ENCODE results near the gene RPA3. TPM values are rescaled to one million over a fixed set of nuclear protein-coding genes. Genes with fewer than 3 reads are reported as not detected.

RPA3 gene
- total and polyA plus RNA-seq, 2 donors (not counting 3 experiments of a cell fraction or from before 2014, with no cell fraction given) = 15.6 to 34.4 TPM

DNA sequence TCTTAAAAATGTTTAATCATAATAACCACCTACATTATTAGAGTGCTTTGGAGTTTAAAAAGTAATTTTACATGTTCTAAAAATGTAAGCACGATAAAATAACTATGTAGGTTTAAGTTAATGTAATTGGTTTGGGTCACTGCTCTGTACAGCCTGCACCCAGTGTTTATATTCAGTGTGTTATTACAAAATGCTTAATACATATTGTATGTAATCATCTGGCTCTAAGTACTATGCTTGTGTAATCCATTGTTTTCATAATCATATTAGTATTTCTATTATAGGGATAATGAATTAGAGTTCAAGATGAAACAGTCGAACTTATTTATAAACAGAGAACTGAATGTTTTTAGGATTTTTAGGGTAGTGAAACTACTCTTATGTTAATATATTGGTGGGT lies 13.1 kb downstream of the RPA3 start:
- H3K27me3 ChIP-seq (ENCODE audit: control insufficient read depth in 2 of 2, insufficient read depth in 2 of 2, low read length in 2 of 2) = no peaks in the 10 kb centered on the region
- DNase-seq (ENCODE audit: low read depth, low spot score) = no peak
- H3K79me2 ChIP-seq (ENCODE audit: control insufficient read depth, insufficient read depth, low read length) = no peaks in the 10 kb centered on the region
- no peaks in the 10 kb centered on the region for H4K20me1 ChIP-seq (replicated peaks; ENCODE audit: control insufficient read depth, extremely low read depth, insufficient read depth, low read length)
- ChIA-PET CTCF (no interaction called here), POLR2A (no interaction called here)
- no peaks in the 10 kb centered on the region for H3K36me3 ChIP-seq (ENCODE audit: control insufficient read depth in 2 of 2, extremely low read depth in 1 of 2, insufficient read depth in 2 of 2, low read length in 2 of 2)
- no TSS peak for BruUV-seq (replicated peaks)
- dilution Hi-C loops (cut with MboI; ENCODE audit: extremely low pct_ligation_motif_present, low sequenced_read_pairs) (no loop called here), intact Hi-C loops (cut with micrococcal nuclease) (no loop called here)
- H3K9me1 ChIP-seq (replicated peaks; ENCODE audit: control insufficient read depth, extremely low read depth, insufficient read depth, low read length) = no peaks in the 10 kb centered on the region
- no peak overlapping the region for H2AFZ ChIP-seq (ENCODE audit: low read depth, low read length)
- no peak overlapping the region for H3K27ac ChIP-seq (ENCODE audit: insufficient read depth, low read depth, low read length)
- no peak overlapping the region for H3K4me3 ChIP-seq (replicated peaks in 1 of 3; ENCODE audit: insufficient read depth in 1 of 3, low read depth in 1 of 3, low read length in 3 of 3)
- no peak overlapping the region for H3K9ac ChIP-seq (replicated peaks; ENCODE audit: extremely low read depth, insufficient read depth, low read length)
- FAIRE-seq = no peak
- H3K4me1 ChIP-seq (ENCODE audit: control insufficient read depth, extremely low read depth, insufficient read depth, low read length) = no peaks in the 10 kb centered on the region
- TF ChIP-seq GATA2 (IDR thresholded peaks at IDR 0.05; ENCODE audit: insufficient read depth, insufficient read length, low read depth, low read length) (no peak), FOS (IDR thresholded peaks at IDR 0.05; ENCODE audit: borderline replicate concordance, insufficient read depth, low read length) (no peak), EZH2 (IDR thresholded peaks at IDR 0.05; ENCODE audit: borderline replicate concordance, low read depth, low read length, severe bottlenecking) (no peak), POLR2AphosphoS5 (IDR thresholded peaks at IDR 0.05; ENCODE audit: insufficient read depth, low read depth, low read length) (no peak)
- H3K9me3 ChIP-seq (replicated peaks; ENCODE audit: control insufficient read depth, insufficient read depth, low read length) = no peaks in the 10 kb centered on the region
- no peak overlapping the region for H3K4me2 ChIP-seq (ENCODE audit: insufficient read depth, low read length)

- H3K9me3 ChIP-seq (replicated peaks; ENCODE audit: control insufficient read depth, insufficient read depth, low read length) = no peaks in the 10 kb centered on the region
- no peaks in the 10 kb centered on the region for H3K9me1 ChIP-seq (replicated peaks; ENCODE audit: control insufficient read depth, extremely low read depth, insufficient read depth, low read length)
- ChIA-PET POLR2A (no interaction called here), CTCF (no interaction called here)
- H3K4me1 ChIP-seq (ENCODE audit: control insufficient read depth, extremely low read depth, insufficient read depth, low read length) = no peaks in the 10 kb centered on the region
- H4K20me1 ChIP-seq (replicated peaks; ENCODE audit: control insufficient read depth, extremely low read depth, insufficient read depth, low read length) = no peaks in the 10 kb centered on the region
- intact Hi-C loops (cut with micrococcal nuclease) (no loop called here), dilution Hi-C loops (cut with MboI; ENCODE audit: extremely low pct_ligation_motif_present, low sequenced_read_pairs) (no loop called here)
- H2AFZ ChIP-seq (ENCODE audit: low read depth, low read length) = no peak overlapping the region
- no peak overlapping the region for H3K9ac ChIP-seq (replicated peaks; ENCODE audit: extremely low read depth, insufficient read depth, low read length)
- H3K4me2 ChIP-seq (ENCODE audit: insufficient read depth, low read length) = no peak overlapping the region
- H3K79me2 ChIP-seq (ENCODE audit: control insufficient read depth, insufficient read depth, low read length) = no peaks in the 10 kb centered on the region
- H3K27me3 ChIP-seq (ENCODE audit: control insufficient read depth in 2 of 2, insufficient read depth in 2 of 2, low read length in 2 of 2) = no peaks in the 10 kb centered on the region
- no peaks in the 10 kb centered on the region for H3K36me3 ChIP-seq (ENCODE audit: control insufficient read depth in 2 of 2, extremely low read depth in 1 of 2, insufficient read depth in 2 of 2, low read length in 2 of 2)
- no peak for DNase-seq (ENCODE audit: low read depth, low spot score)
- H3K27ac ChIP-seq (ENCODE audit: insufficient read depth, low read depth, low read length) = no peak overlapping the region
- no TSS peak for BruUV-seq (replicated peaks)
- no peak overlapping the region for H3K4me3 ChIP-seq (replicated peaks in 1 of 3; ENCODE audit: insufficient read depth in 1 of 3, low read depth in 1 of 3, low read length in 3 of 3)
- TF ChIP-seq EZH2 (IDR thresholded peaks at IDR 0.05; ENCODE audit: borderline replicate concordance, low read depth, low read length, severe bottlenecking) (no peak), MYC (IDR thresholded peaks at IDR 0.05; ENCODE audit: low read depth, low read length) (no peak), MAX (IDR thresholded peaks at IDR 0.05; ENCODE audit: insufficient read depth, insufficient read length) (no peak), POLR2A (IDR thresholded peaks at IDR 0.05; ENCODE audit: low read depth, low read length) (no peak), JUN (IDR thresholded peaks at IDR 0.05; ENCODE audit: borderline replicate concordance, insufficient read depth, insufficient read length, low read depth) (no peak), GATA2 (IDR thresholded peaks at IDR 0.05; ENCODE audit: insufficient read depth, insufficient read length, low read depth, low read length) (no peak), POLR2AphosphoS5 (IDR thresholded peaks at IDR 0.05; ENCODE audit: insufficient read depth, low read depth, low read length) (no peak), FOS (IDR thresholded peaks at IDR 0.05; ENCODE audit: borderline replicate concordance, insufficient read depth, low read length) (no peak)
- TF ChIP-seq, protein P1, sequence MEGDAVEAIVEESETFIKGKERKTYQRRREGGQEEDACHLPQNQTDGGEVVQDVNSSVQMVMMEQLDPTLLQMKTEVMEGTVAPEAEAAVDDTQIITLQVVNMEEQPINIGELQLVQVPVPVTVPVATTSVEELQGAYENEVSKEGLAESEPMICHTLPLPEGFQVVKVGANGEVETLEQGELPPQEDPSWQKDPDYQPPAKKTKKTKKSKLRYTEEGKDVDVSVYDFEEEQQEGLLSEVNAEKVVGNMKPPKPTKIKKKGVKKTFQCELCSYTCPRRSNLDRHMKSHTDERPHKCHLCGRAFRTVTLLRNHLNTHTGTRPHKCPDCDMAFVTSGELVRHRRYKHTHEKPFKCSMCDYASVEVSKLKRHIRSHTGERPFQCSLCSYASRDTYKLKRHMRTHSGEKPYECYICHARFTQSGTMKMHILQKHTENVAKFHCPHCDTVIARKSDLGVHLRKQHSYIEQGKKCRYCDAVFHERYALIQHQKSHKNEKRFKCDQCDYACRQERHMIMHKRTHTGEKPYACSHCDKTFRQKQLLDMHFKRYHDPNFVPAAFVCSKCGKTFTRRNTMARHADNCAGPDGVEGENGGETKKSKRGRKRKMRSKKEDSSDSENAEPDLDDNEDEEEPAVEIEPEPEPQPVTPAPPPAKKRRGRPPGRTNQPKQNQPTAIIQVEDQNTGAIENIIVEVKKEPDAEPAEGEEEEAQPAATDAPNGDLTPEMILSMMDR (IDR thresholded peaks at IDR 0.05; ENCODE audit: extremely low read depth in 1 of 2, insufficient read depth in 1 of 2, low read depth in 1 of 2, low read length in 2 of 2) = no peak
- no peak for FAIRE-seq
Measured at GRCh38 chr7:7704867-7705266, 13.5 kb downstream of the RPA3 start.
